Measurements from ENCODE around the gene GPATCH4. TPM values are rescaled to one million over a fixed set of nuclear protein-coding genes. Genes with fewer than 3 reads are reported as not detected.

The GPATCH4 gene
- total RNA-seq, 2 experiments from 2014 or later, result 35.3 to 36.3 TPM

- Histone ChIP-seq H3K9me3 (ENCODE audit: control insufficient read depth in 1 of 2, insufficient read depth in 1 of 2, low read length in 2 of 2) (no peaks in the 10 kb centered on the region), H3K4me3 (ENCODE audit: low read length) (peak overlapping the region; percentile 40), H3K27ac (ENCODE audit: low read depth in 1 of 2, low read length in 2 of 2) (no peak overlapping the region), H3K27me3 (ENCODE audit: control insufficient read depth in 1 of 2, insufficient read depth in 2 of 2, low read length in 2 of 2) (peaks cover 46 to 51% of the 10 kb centered on the region in 2 experiments), H3K36me3 (ENCODE audit: insufficient read depth, low read length) (no peaks in the 10 kb centered on the region), H3K4me1 (ENCODE audit: insufficient read depth, low read length) (peaks cover 25% of the 10 kb centered on the region)
- Mint-ChIP-seq H3K9me3 (no peaks in the 10 kb centered on the region), H3K36me3 (ENCODE audit: low read depth) (no peaks in the 10 kb centered on the region), H3K27ac (no peak overlapping the region), H3K4me3 (peak overlapping the region; percentile 86), H3K27me3 (peaks cover 74% of the 10 kb centered on the region), H3K4me1 (ENCODE audit: low read depth) (peaks cover 6% of the 10 kb centered on the region)
- DNase-seq, result peak; percentile 54 to 84 (median 64)
- ChIA-PET CTCF (interaction anchor here (0.8 to 2.4 kb wide), 7 partner anchors 12 to 100 kb away, joined by 3 to 12 read pairs (median 6); partner anchors contain the start of gene BCAN), POLR2A (interaction anchor here (0.8 kb wide), 1 partner anchor 125 kb away, joined by 3 read pairs; the partner anchor contains the start of gene MEF2D)
- TF ChIP-seq, protein P1, sequence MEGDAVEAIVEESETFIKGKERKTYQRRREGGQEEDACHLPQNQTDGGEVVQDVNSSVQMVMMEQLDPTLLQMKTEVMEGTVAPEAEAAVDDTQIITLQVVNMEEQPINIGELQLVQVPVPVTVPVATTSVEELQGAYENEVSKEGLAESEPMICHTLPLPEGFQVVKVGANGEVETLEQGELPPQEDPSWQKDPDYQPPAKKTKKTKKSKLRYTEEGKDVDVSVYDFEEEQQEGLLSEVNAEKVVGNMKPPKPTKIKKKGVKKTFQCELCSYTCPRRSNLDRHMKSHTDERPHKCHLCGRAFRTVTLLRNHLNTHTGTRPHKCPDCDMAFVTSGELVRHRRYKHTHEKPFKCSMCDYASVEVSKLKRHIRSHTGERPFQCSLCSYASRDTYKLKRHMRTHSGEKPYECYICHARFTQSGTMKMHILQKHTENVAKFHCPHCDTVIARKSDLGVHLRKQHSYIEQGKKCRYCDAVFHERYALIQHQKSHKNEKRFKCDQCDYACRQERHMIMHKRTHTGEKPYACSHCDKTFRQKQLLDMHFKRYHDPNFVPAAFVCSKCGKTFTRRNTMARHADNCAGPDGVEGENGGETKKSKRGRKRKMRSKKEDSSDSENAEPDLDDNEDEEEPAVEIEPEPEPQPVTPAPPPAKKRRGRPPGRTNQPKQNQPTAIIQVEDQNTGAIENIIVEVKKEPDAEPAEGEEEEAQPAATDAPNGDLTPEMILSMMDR (IDR thresholded peaks at IDR 0.05), result peak; percentile 94
- intact Hi-C loops (cut with DNase I, micrococcal nuclease), result loop anchor here (1.0 to 5.0 kb wide), 4 partner anchors 32 to 101 kb away; partner anchors contain the start of gene NES (in 1 of the 2)
- ATAC-seq (ENCODE audit: poor library complexity), result peak; percentile 78
These were observed 24.3 kb upstream of the GPATCH4 start for GRCh38 chr1:156625436-156626078.

- Mint-ChIP-seq H3K36me3 (ENCODE audit: low read depth) (no peaks in the 10 kb centered on the region), H3K4me1 (ENCODE audit: low read depth) (peaks cover 6% of the 10 kb centered on the region), H3K9me3 (no peaks in the 10 kb centered on the region), H3K4me3 (peak overlapping the region; percentile 58), H3K27ac (no peak overlapping the region), H3K27me3 (peaks cover 74% of the 10 kb centered on the region)
- ATAC-seq (ENCODE audit: poor library complexity) (no peak), DNase-seq (peak in 2 of 14 experiments; percentile 34 to 42)
- ChIA-PET POLR2A (interaction anchor here (0.7 to 1.4 kb wide), 8 partner anchors 32 to 168 kb away, joined by 3 to 5 read pairs (median 4); partner anchors contain the start of genes MEF2D and NAXE), CTCF (interaction anchor here (0.7 to 2.4 kb wide), 11 partner anchors 11 to 101 kb away, joined by 3 to 11 read pairs (median 5); partner anchors contain the start of genes BCAN and NAXE)
- Histone ChIP-seq H3K4me1 (ENCODE audit: insufficient read depth, low read length) (peaks cover 25% of the 10 kb centered on the region), H3K36me3 (ENCODE audit: insufficient read depth, low read length) (no peaks in the 10 kb centered on the region), H3K4me3 (ENCODE audit: low read length) (peak overlapping the region; percentile 42), H3K9me3 (ENCODE audit: control insufficient read depth in 1 of 2, insufficient read depth in 1 of 2, low read length in 2 of 2) (no peaks in the 10 kb centered on the region), H3K27me3 (ENCODE audit: control insufficient read depth in 1 of 2, insufficient read depth in 2 of 2, low read length in 2 of 2) (peaks cover 47 to 55% of the 10 kb centered on the region in 2 experiments), H3K27ac (ENCODE audit: low read depth in 1 of 2, low read length in 2 of 2) (no peak overlapping the region)
- TF ChIP-seq, protein P1 (IDR thresholded peaks at IDR 0.05), result no peak
- intact Hi-C loops (cut with DNase I, micrococcal nuclease), result loop anchor here (2.0 to 5.0 kb wide), 2 partner anchors 52 to 100 kb away; partner anchors contain the start of gene NES (in 1 of the 2)
These were observed 23.6 kb upstream of the GPATCH4 start for GRCh38 chr1:156624814-156625435.
